AG09319 (cell line): Measurements from ENCODE around the gene PIWIL4.
"Not testable (repeated sequence)": the region's sequence is repeated elsewhere in the genome, so short reads cannot be mapped to it uniquely, and the experiment has no call there.

Experiments used
- DNase-seq: peaks from one replicate; pipeline ENCODE4 v3.0.0-alpha.2; 2010; ENCODE audit warnings: low read depth; ENCODE audit errors: extremely low read depth
- TF ChIP-seq, protein P1 (sequence below): IDR thresholded peaks from 2 replicates; pipeline ENCODE4 v1.5.1; 2011; ENCODE audit warnings: low read depth, mild to moderate bottlenecking, inconsistent platforms, low read length, moderate library complexity

Gene PIWIL4

GRCh38 chr11:94599510-94599909 is 32.3 kb downstream of the PIWIL4 start:
- DNase-seq, result no peak
- TF ChIP-seq, protein P1, sequence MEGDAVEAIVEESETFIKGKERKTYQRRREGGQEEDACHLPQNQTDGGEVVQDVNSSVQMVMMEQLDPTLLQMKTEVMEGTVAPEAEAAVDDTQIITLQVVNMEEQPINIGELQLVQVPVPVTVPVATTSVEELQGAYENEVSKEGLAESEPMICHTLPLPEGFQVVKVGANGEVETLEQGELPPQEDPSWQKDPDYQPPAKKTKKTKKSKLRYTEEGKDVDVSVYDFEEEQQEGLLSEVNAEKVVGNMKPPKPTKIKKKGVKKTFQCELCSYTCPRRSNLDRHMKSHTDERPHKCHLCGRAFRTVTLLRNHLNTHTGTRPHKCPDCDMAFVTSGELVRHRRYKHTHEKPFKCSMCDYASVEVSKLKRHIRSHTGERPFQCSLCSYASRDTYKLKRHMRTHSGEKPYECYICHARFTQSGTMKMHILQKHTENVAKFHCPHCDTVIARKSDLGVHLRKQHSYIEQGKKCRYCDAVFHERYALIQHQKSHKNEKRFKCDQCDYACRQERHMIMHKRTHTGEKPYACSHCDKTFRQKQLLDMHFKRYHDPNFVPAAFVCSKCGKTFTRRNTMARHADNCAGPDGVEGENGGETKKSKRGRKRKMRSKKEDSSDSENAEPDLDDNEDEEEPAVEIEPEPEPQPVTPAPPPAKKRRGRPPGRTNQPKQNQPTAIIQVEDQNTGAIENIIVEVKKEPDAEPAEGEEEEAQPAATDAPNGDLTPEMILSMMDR, result no peak

GRCh38 chr11:94602430-94603372 is 35.5 kb downstream of the PIWIL4 start:
- TF ChIP-seq, protein P1, result no peak
- no peak for DNase-seq

DNA sequence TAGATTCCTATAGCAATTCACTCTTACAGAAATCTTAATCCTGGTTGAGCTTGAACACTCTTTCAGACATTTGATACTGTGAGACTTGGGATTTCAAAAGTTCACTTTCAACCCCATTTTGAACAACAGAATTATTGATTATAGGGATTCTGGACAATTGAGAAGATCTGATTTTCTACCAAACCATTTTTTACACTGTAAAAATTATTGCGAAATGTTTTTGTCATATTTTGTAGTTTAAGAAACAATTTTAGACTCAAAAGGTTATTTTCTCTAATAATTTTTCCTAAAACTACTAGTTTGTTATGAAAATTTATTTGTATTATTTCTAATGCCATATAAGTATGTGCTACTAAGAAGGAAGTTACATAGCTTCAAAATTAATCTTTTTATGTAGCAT is 36.4 kb downstream of the PIWIL4 start:
- TF ChIP-seq, protein P1, result no peak
- no peak for DNase-seq

DNA sequence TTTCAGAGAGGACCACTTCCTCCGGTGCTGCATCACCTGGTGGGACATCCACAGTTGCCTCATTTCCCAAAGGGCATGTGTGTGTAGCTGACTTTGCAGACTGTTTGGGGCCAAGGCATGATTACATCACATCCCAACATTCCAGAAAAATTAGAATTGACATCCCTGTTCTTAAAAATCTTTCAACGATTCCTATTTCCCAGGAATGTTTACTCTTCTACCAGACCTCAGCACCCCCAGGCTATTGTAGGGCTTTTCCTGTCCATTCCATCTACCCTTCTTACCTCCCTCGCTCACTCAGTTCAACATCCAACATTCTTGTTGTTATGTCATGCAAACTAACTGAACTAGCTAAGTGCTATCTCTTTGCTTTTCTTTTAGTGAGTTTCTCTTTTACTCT is 37.3 kb downstream of the PIWIL4 start:
- DNase-seq, result no peak
- TF ChIP-seq, protein P1, result no peak

DNA sequence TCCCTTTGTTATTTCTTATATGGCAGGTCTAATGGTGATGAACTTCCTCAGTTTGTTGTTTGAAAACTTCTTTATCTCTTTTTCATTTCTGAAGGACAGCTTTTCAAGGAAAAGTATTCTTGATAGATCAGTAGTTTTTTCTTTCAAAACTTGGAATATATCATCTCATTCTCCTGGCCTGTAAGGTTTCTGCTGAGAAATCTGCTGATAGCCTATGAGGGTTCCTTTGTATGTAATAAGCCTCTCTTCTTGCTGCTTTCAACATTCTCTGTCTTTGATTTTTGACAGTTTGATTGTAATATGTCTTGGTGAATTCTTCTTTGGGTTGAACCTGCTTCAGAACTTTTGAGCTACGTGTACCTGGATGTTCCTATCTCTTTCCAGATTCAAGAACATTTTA is 46.0 kb downstream of the PIWIL4 start:
- TF ChIP-seq, protein P1, result no peak
- DNase-seq, result no peak

DNA sequence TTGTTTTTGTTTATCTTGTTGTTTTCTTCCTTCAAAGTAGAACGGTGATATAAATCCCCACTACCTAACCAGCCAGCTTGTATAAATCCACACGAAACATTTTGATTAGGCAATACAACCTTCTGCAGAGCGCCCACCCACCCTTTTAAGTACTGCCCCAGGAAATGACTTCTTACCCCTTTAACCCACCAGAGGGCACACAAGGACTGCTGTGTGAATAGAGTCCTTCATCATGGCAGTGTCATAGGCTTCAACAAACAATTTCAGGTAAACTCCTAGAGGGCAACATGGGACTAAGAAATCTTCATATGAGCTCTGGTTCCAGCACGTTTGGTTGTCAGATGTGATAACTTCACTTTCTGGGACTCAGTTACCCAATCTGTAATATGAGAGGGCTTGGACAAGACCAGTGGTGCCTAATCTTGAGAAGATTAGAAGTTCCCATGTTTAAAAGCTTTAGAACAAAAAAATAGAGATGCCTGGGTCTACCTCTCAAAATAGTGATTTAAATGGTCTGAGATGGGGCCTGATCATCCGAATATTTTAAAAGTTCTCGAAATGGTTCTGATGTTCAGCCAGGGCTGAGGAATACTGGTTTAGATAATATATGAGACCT is 56.1 kb downstream of the PIWIL4 start:
- DNase-seq, result peak; percentile 61
- TF ChIP-seq, protein P1, result peak; percentile 88

DNA sequence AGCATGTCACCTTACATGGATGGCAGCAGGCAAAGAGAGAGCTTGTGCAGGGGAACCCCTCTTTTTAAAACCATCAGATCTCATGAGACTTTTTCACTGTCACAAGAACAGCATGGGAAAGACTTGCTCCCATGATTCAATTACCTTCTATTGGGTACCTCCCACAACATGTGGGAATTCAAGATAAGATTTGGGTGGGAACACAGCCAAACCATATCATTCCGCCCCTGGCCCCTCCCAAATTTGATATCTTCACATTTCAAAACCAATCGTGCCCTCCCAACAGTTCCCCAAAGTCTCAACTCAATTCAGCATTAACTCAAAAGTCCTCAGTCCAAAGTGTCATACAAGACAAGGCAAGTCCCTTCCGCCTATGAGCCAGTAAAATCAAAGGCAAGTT is 58.3 kb downstream of the PIWIL4 start:
- DNase-seq, result not testable (repeated sequence)

DNA sequence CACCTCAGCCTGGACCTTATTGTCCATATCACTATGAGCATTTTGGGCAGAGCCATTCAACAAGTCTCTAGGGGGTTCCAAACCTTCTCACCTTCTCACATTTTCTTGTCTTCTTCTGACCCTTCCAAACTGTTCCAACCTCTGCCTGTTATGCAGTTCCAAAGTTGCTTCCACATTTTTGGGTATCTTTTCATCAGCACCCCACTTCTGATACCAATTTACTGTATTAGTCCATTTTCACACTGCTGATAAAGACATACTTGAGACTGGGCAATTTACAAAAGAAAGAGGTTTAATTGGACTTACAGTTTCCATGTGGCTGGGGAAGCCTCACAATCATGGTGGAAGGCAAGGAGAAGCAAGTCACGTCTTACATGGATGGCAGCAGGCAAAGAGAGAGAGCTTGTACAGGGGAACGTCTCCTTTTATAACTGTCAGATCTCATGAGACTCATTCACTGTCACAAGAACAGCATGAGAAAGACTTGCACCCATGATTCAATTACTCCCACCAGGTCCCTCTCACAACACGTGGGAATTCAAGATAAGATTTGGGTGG is 59.9 kb downstream of the PIWIL4 start:
- DNase-seq, result not testable (repeated sequence)
